Measurements from ENCODE around the gene IQCN. TPM values are rescaled to one million over a fixed set of nuclear protein-coding genes. Genes with fewer than 3 reads are reported as not detected.
A peak's percentile ranks its signal among the peaks of the same experiment; 100 is the strongest.

IQCN gene
- polyA plus RNA-seq, 1 donor = 5.5 TPM

- Histone ChIP-seq H3K36me3 (ENCODE audit: control insufficient read depth, insufficient read depth, low read length) (peaks cover 6% of the 10 kb centered on the region), H3K9me3 (ENCODE audit: control insufficient read depth, low read depth, low read length) (peaks cover 5% of the 10 kb centered on the region), H3K27me3 (ENCODE audit: control insufficient read depth, insufficient read depth, low read length) (no peaks in the 10 kb centered on the region), H3K4me1 (ENCODE audit: control insufficient read depth, insufficient read depth, low read length) (peaks cover 15% of the 10 kb centered on the region), H3K4me3 (ENCODE audit: low read length) (no peak overlapping the region), H3K27ac (ENCODE audit: low read length) (no peak overlapping the region)
- WGBS (ENCODE audit: insufficient coverage, low lambda C conversion rate) = no CpG with 5 or more reads among the region's 24 CpGs
- DNase-seq = peak; percentile 58 to 66
Measured at GRCh38 chr19:18254546-18255503, 19.4 kb downstream of the IQCN start.

- WGBS (ENCODE audit: insufficient coverage, low lambda C conversion rate) = no CpG with 5 or more reads among the region's 5 CpGs
- no peak overlapping the region for H3K27ac ChIP-seq (ENCODE audit: low read length)
- peaks cover 5% of the 10 kb centered on the region for H3K9me3 ChIP-seq (ENCODE audit: control insufficient read depth, low read depth, low read length)
- H3K4me3 ChIP-seq (ENCODE audit: low read length) = no peak overlapping the region
- no peaks in the 10 kb centered on the region for H3K27me3 ChIP-seq (ENCODE audit: control insufficient read depth, insufficient read depth, low read length)
- DNase-seq = peak; percentile 80 to 83
- H3K36me3 ChIP-seq (ENCODE audit: control insufficient read depth, insufficient read depth, low read length) = peaks cover 6% of the 10 kb centered on the region
- peaks cover 15% of the 10 kb centered on the region for H3K4me1 ChIP-seq (ENCODE audit: control insufficient read depth, insufficient read depth, low read length)
Measured at GRCh38 chr19:18253716-18254115, 20.5 kb downstream of the IQCN start.

- no peak for DNase-seq
- Histone ChIP-seq H3K9me3 (ENCODE audit: control insufficient read depth, low read depth, low read length) (peaks cover 5% of the 10 kb centered on the region), H3K4me1 (ENCODE audit: control insufficient read depth, insufficient read depth, low read length) (peaks cover 15% of the 10 kb centered on the region), H3K27me3 (ENCODE audit: control insufficient read depth, insufficient read depth, low read length) (no peaks in the 10 kb centered on the region), H3K36me3 (ENCODE audit: control insufficient read depth, insufficient read depth, low read length) (peaks cover 4% of the 10 kb centered on the region), H3K4me3 (ENCODE audit: low read length) (no peak overlapping the region), H3K27ac (ENCODE audit: low read length) (no peak overlapping the region)
- no CpG with 5 or more reads among the region's 4 CpGs for WGBS (ENCODE audit: insufficient coverage, low lambda C conversion rate)
Measured at GRCh38 chr19:18253130-18253529, 21.1 kb downstream of the IQCN start.

GRCh38 chr19:18252370-18252717 lies 21.9 kb downstream of the IQCN start:
- no peaks in the 10 kb centered on the region for H3K27me3 ChIP-seq (ENCODE audit: control insufficient read depth, insufficient read depth, low read length)
- H3K9me3 ChIP-seq (ENCODE audit: control insufficient read depth, low read depth, low read length) = peaks cover 5% of the 10 kb centered on the region
- DNase-seq = no peak
- H3K36me3 ChIP-seq (ENCODE audit: control insufficient read depth, insufficient read depth, low read length) = peaks cover 4% of the 10 kb centered on the region
- H3K4me3 ChIP-seq (ENCODE audit: low read length) = no peak overlapping the region
- no peak overlapping the region for H3K27ac ChIP-seq (ENCODE audit: low read length)
- WGBS (ENCODE audit: insufficient coverage, low lambda C conversion rate) = no CpG with 5 or more reads among the region's 7 CpGs
- H3K4me1 ChIP-seq (ENCODE audit: control insufficient read depth, insufficient read depth, low read length) = peaks cover 15% of the 10 kb centered on the region

GRCh38 chr19:18251587-18252369 lies 22.5 kb downstream of the IQCN start:
- Histone ChIP-seq H3K4me3 (ENCODE audit: low read length) (no peak overlapping the region), H3K27me3 (ENCODE audit: control insufficient read depth, insufficient read depth, low read length) (no peaks in the 10 kb centered on the region), H3K36me3 (ENCODE audit: control insufficient read depth, insufficient read depth, low read length) (no peaks in the 10 kb centered on the region), H3K27ac (ENCODE audit: low read length) (no peak overlapping the region), H3K9me3 (ENCODE audit: control insufficient read depth, low read depth, low read length) (peaks cover 5% of the 10 kb centered on the region), H3K4me1 (ENCODE audit: control insufficient read depth, insufficient read depth, low read length) (peaks cover 15% of the 10 kb centered on the region)
- DNase-seq = peak; percentile 51 to 54
- WGBS (ENCODE audit: insufficient coverage, low lambda C conversion rate) = no CpG with 5 or more reads among the region's 23 CpGs

GRCh38 chr19:18249834-18250233 lies 24.4 kb downstream of the IQCN start:
- peaks cover 5% of the 10 kb centered on the region for H3K9me3 ChIP-seq (ENCODE audit: control insufficient read depth, low read depth, low read length)
- no peak for DNase-seq
- no CpG with 5 or more reads among the region's 5 CpGs for WGBS (ENCODE audit: insufficient coverage, low lambda C conversion rate)

GRCh38 chr19:18245297-18245696 lies 29.0 kb downstream of the IQCN start:
- Histone ChIP-seq H3K36me3 (ENCODE audit: control insufficient read depth, insufficient read depth, low read length) (no peaks in the 10 kb centered on the region), H3K27ac (ENCODE audit: low read length) (no peak overlapping the region), H3K9me3 (ENCODE audit: control insufficient read depth, low read depth, low read length) (peaks cover 4% of the 10 kb centered on the region), H3K4me3 (ENCODE audit: low read length) (no peak overlapping the region), H3K4me1 (ENCODE audit: control insufficient read depth, insufficient read depth, low read length) (no peaks in the 10 kb centered on the region), H3K27me3 (ENCODE audit: control insufficient read depth, insufficient read depth, low read length) (peaks cover 4% of the 10 kb centered on the region)
- WGBS (ENCODE audit: insufficient coverage, low lambda C conversion rate) = no CpG with 5 or more reads among the region's 7 CpGs
- DNase-seq = no peak

More at GRCh38 chr19:18249834-18250233, 24.4 kb downstream of the IQCN start:
- Histone ChIP-seq H3K4me1 (ENCODE audit: control insufficient read depth, insufficient read depth, low read length) (peaks cover 11% of the 10 kb centered on the region), H3K36me3 (ENCODE audit: control insufficient read depth, insufficient read depth, low read length) (no peaks in the 10 kb centered on the region), H3K27ac (ENCODE audit: low read length) (no peak overlapping the region), H3K4me3 (ENCODE audit: low read length) (no peak overlapping the region), H3K27me3 (ENCODE audit: control insufficient read depth, insufficient read depth, low read length) (no peaks in the 10 kb centered on the region)

GRCh38 chr19:18239303-18239702 lies 34.9 kb downstream of the IQCN start:
- peaks cover 11% of the 10 kb centered on the region for H3K27me3 ChIP-seq (ENCODE audit: control insufficient read depth, insufficient read depth, low read length)
- no peak overlapping the region for H3K4me3 ChIP-seq (ENCODE audit: low read length)
- no CpG with 5 or more reads among the region's 12 CpGs for WGBS (ENCODE audit: insufficient coverage, low lambda C conversion rate)
- no peaks in the 10 kb centered on the region for H3K4me1 ChIP-seq (ENCODE audit: control insufficient read depth, insufficient read depth, low read length)
- H3K36me3 ChIP-seq (ENCODE audit: control insufficient read depth, insufficient read depth, low read length) = no peaks in the 10 kb centered on the region
- H3K27ac ChIP-seq (ENCODE audit: low read length) = no peak overlapping the region
- DNase-seq = no peak
- H3K9me3 ChIP-seq (ENCODE audit: control insufficient read depth, low read depth, low read length) = no peaks in the 10 kb centered on the region

GRCh38 chr19:18234194-18234593 lies 40.1 kb downstream of the IQCN start:
- no peak overlapping the region for H3K27ac ChIP-seq (ENCODE audit: low read length)
- no peaks in the 10 kb centered on the region for H3K36me3 ChIP-seq (ENCODE audit: control insufficient read depth, insufficient read depth, low read length)
- peaks cover 12% of the 10 kb centered on the region for H3K9me3 ChIP-seq (ENCODE audit: control insufficient read depth, low read depth, low read length)
- DNase-seq = no peak
- WGBS (ENCODE audit: insufficient coverage, low lambda C conversion rate) = no CpG with 5 or more reads among the region's 6 CpGs
- peaks cover 2% of the 10 kb centered on the region for H3K4me1 ChIP-seq (ENCODE audit: control insufficient read depth, insufficient read depth, low read length)
- peaks cover 45% of the 10 kb centered on the region for H3K27me3 ChIP-seq (ENCODE audit: control insufficient read depth, insufficient read depth, low read length)
- no peak overlapping the region for H3K4me3 ChIP-seq (ENCODE audit: low read length)

GRCh38 chr19:18233224-18233825 lies 40.9 kb downstream of the IQCN start:
- Histone ChIP-seq H3K4me3 (ENCODE audit: low read length) (no peak overlapping the region), H3K27me3 (ENCODE audit: control insufficient read depth, insufficient read depth, low read length) (peaks cover 44% of the 10 kb centered on the region), H3K4me1 (ENCODE audit: control insufficient read depth, insufficient read depth, low read length) (peaks cover 2% of the 10 kb centered on the region), H3K27ac (ENCODE audit: low read length) (no peak overlapping the region), H3K9me3 (ENCODE audit: control insufficient read depth, low read depth, low read length) (peaks cover 12% of the 10 kb centered on the region), H3K36me3 (ENCODE audit: control insufficient read depth, insufficient read depth, low read length) (no peaks in the 10 kb centered on the region)
- no CpG with 5 or more reads among the region's 37 CpGs for WGBS (ENCODE audit: insufficient coverage, low lambda C conversion rate)
- DNase-seq = peak in 1 of 2 donors; percentile 56

All from large intestine (tissue), 3 donors.